Mammary epithelial cell (primary cell): ENCODE data around the gene LRCH3.

Experiments
- CTCF ChIP-seq, 2 donors: IDR thresholded peaks in 1 of 2; conservative IDR thresholded peaks in 1 of 2; 2 replicates each; pipeline ENCODE4 v1.5.1; 2011 to 2012; ENCODE audit warnings: inconsistent platforms in 2 of 2, low read length in 2 of 2, mild to moderate bottlenecking in 2 of 2, control low read depth in 1 of 2, low read depth in 1 of 2; ENCODE audit not compliant: insufficient read depth in 1 of 2; ENCODE audit errors: extremely low read depth in 1 of 2
- EZH2 ChIP-seq: IDR thresholded peaks from 2 replicates; pipeline ENCODE4 v1.6.1; 2012; ENCODE audit warnings: low read length, inconsistent platforms, borderline replicate concordance

DNA sequence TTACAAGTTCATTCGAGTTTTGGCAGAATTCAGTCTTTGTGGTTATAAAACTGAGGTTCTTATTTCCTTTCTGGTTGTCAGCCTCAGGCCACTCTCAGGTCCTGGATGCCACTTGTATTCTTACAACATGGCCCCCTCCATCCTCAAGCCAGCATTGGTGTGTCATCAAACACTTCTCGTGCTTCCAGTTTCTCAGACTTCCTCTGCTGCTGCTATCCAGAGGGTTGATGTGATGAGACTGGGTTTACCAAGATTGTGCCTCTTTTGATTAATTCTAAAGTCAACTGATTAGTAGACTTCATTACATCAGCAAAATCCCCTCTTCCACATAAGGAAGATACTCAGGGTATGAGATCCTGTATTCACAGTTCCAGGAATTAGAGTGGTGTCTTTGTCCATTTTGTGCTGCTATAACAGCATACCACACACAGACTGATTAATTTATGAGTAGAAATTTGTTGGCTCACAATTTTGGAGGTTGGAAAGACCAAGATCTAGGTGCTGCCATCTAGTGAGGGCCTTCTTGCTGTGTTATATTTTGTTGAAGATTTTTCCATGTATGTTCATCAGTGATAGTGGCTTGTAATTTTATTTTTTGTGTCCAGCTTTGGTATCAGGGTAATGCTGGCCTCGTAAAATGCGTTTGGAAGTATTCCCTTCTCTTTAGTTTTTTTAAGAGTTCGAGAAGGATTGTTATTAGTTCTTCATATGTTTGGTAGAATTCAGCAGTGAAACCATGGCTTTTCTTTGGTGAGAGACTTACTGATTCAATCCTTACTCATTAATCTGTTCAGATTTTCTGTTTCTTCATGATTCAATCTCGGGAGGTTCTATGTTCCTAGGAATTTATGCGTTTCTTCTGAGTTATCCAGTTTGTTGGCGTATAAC, 11.1 kb downstream of the LRCH3 start:
- TF ChIP-seq CTCF (conservative IDR thresholded peaks at IDR 0.05 in 1 of 2, IDR thresholded peaks at IDR 0.05 in 1 of 2; ENCODE audit: extremely low read depth in 1 of 2, insufficient read depth in 1 of 2, low read depth in 1 of 2, low read length in 2 of 2) (peak; percentile 43 to 58), EZH2 (no peak)
